Left ventricle myocardium inferior (tissue), 1 donor: ENCODE results near the gene WTIP. TPM values are rescaled to one million over a fixed set of nuclear protein-coding genes. Genes with fewer than 3 reads are reported as not detected.
A peak's percentile ranks its signal among the peaks of the same experiment; 100 is the strongest.

Experiments used
- DNase-seq: peaks from one replicate; pipeline ENCODE4 v3.0.0-alpha.2; 2020
- H3K27ac ChIP-seq: fragments of 200-600 bp; replicated peaks from 2 replicates; pipeline ENCODE4 v1.8.0; 2021
- H3K27me3 ChIP-seq: fragments of 200-600 bp; 2 replicates; pipeline ENCODE4 v1.8.0; 2021; ENCODE audit warnings: low read depth
- H3K36me3 ChIP-seq: fragments of 200-600 bp; 2 replicates; pipeline ENCODE4 v1.8.0; 2021
- H3K4me1 ChIP-seq: fragments of 200-600 bp; 2 replicates; pipeline ENCODE4 v1.8.0; 2021
- H3K4me3 ChIP-seq: fragments of 200-600 bp; 2 replicates; pipeline ENCODE4 v1.8.0; 2021; ENCODE audit warnings: mild to moderate bottlenecking, moderate library complexity
- H3K9me3 ChIP-seq: fragments of 200-600 bp; replicated peaks from 2 replicates; pipeline ENCODE4 v1.8.0; 2021
- CTCF ChIP-seq: fragments of 200-600 bp; IDR thresholded peaks from 2 replicates; pipeline ENCODE4 v1.8.0; 2021; ENCODE audit warnings: antibody characterized with exemption, mild to moderate bottlenecking, borderline replicate concordance
- intact Hi-C: fragments of 100-400 bp; cut with micrococcal nuclease; formaldehyde crosslinking; loops from one replicate; pipeline ENCODE4 v1.11.0; 2022
- total RNA-seq: library from RNA; stranded (reverse); fragmentation: NEBNext Ultra II Directional; extraction: Animal tissue kit (Norgen Biotek cat#: 25700); gene quantifications from one replicate; pipeline ENCODE4 v1.2.1, GENCODE V29; 2021
- donor health status: DM: no; HTN: yes; CAD: no; lungs with severe emphysema.

WTIP gene
- total RNA-seq, 1 donor from 2014 or later = 19.5 TPM

GRCh38 chr19:34540811-34541557 lies 59.4 kb downstream of the WTIP start:
- intact Hi-C loops = no loop called here
- Histone ChIP-seq H3K9me3 (peaks cover 27% of the 10 kb centered on the region), H3K4me3 (no peak overlapping the region), H3K4me1 (no peaks in the 10 kb centered on the region), H3K36me3 (no peaks in the 10 kb centered on the region), H3K27me3 (no peaks in the 10 kb centered on the region), H3K27ac (no peak overlapping the region)
- DNase-seq = no peak
- TF ChIP-seq CTCF = no peak

DNA sequence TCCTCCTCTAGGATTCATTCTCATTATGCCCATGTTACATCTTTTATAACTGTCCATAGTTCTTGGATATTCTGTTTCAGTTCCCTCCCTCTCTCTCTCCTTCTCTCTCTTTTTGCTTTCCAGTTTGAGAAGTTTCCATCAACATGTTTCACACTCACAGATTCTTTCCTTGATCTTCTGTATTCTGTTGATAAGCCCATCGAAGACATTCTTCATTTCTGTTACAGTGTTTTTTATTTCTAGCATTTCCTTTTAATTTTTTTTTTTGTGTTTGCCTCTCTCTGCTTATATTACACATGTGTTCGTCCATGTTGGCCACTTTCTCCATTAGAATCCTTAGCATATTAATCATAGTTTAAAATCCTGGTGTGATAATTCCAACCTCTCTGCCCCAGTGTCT lies 68.3 kb downstream of the WTIP start:
- intact Hi-C loops = no loop called here
- H3K27ac ChIP-seq = no peak overlapping the region
- no peaks in the 10 kb centered on the region for H3K36me3 ChIP-seq
- no peak for TF ChIP-seq CTCF
- no peak overlapping the region for H3K4me3 ChIP-seq
- no peak for DNase-seq
- H3K4me1 ChIP-seq = no peaks in the 10 kb centered on the region
- H3K9me3 ChIP-seq = peaks cover 31% of the 10 kb centered on the region
- H3K27me3 ChIP-seq = peaks cover 3% of the 10 kb centered on the region

DNA sequence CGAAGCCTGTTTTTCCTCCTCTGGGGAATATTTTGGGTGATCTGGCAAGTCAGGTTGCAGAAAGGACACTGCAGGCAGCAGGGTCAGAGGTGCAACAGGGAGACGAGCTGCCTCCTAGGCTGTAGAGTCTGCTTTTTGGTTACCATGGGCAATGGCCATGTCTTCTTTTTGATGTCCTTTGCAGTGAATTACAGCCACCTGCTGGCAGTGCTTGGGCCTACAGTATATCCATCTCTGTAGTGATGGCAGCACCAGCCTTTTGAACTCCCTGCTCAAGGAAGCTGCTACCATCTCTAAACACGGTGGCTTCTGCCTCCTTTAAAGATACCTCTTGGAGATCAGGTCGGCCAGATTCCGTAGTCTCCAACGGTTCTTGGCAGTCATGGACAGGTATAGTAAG lies 73.9 kb downstream of the WTIP start:
- H3K36me3 ChIP-seq = no peaks in the 10 kb centered on the region
- intact Hi-C loops = no loop called here
- no peaks in the 10 kb centered on the region for H3K4me1 ChIP-seq
- TF ChIP-seq CTCF = peak; percentile 29
- peaks cover 24% of the 10 kb centered on the region for H3K27me3 ChIP-seq
- peaks cover 7% of the 10 kb centered on the region for H3K9me3 ChIP-seq
- H3K27ac ChIP-seq = no peak overlapping the region
- DNase-seq = no peak
- no peak overlapping the region for H3K4me3 ChIP-seq

- Histone ChIP-seq H3K9me3 (no peaks in the 10 kb centered on the region), H3K4me3 (no peak overlapping the region), H3K36me3 (no peaks in the 10 kb centered on the region), H3K4me1 (no peaks in the 10 kb centered on the region), H3K27ac (no peak overlapping the region), H3K27me3 (peaks cover 24% of the 10 kb centered on the region)
- intact Hi-C loops = no loop called here
- no peak for DNase-seq
- peak; percentile 64 for TF ChIP-seq CTCF
Measured at GRCh38 chr19:34556488-34556887, 74.9 kb downstream of the WTIP start.

DNA sequence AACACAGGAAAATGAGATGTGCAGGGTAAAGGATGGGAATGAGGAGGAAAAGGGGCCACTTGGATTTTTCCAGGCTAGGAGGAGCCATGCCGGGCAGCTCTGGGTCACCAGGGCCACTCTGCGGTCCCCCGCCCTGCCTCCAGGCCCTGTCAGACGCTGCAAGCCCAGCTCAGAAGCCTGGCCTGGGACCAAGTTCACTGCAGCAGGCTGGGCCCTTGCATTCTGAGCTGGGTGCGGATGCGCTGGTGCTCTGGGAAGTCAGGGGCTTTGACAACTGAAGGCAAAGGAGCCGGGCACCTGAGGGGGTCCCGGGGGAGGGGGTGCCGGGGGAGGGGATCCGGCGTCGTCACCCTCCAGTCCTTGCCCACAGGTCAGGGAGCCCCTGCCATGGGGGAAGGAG lies 77.5 kb downstream of the WTIP start:
- no peaks in the 10 kb centered on the region for H3K36me3 ChIP-seq
- no peak overlapping the region for H3K27ac ChIP-seq
- H3K4me3 ChIP-seq = no peak overlapping the region
- intact Hi-C loops = no loop called here
- peaks cover 11% of the 10 kb centered on the region for H3K9me3 ChIP-seq
- no peak for DNase-seq
- peaks cover 24% of the 10 kb centered on the region for H3K27me3 ChIP-seq
- H3K4me1 ChIP-seq = no peaks in the 10 kb centered on the region
- no peak for TF ChIP-seq CTCF
